ENCODE measurements around the gene PUSL1.

PUSL1 gene

GRCh38 chr1:1328254-1328653, 19.9 kb downstream of the PUSL1 start:
- TF ChIP-seq TAF1 (IDR thresholded peaks at IDR 0.05; ENCODE audit: borderline replicate concordance, insufficient read depth, low read length) (no peak), REST (IDR thresholded peaks at IDR 0.05; ENCODE audit: insufficient read depth in 1 of 2, low read depth in 2 of 2, low read length in 2 of 2) (no peak), FOXP2 (optimal IDR thresholded peaks at IDR 0.05; ENCODE audit: borderline replicate concordance, extremely low read depth, extremely low read length, insufficient read depth) (no peak), SIN3A (IDR thresholded peaks at IDR 0.05; ENCODE audit: borderline replicate concordance, insufficient read depth, low read length) (no peak), POLR2AphosphoS5 (IDR thresholded peaks at IDR 0.05; ENCODE audit: low read depth, low read length) (no peak)

- TF ChIP-seq FOXP2 (optimal IDR thresholded peaks at IDR 0.05; ENCODE audit: borderline replicate concordance, extremely low read depth, extremely low read length, insufficient read depth), result peak; percentile 50
- TF ChIP-seq REST (IDR thresholded peaks at IDR 0.05; ENCODE audit: insufficient read depth in 1 of 2, low read depth in 2 of 2, low read length in 2 of 2), result no peak
Measured at GRCh38 chr1:1329304-1330210, 21.2 kb downstream of the PUSL1 start.

- TF ChIP-seq POLR2AphosphoS5 (IDR thresholded peaks at IDR 0.05; ENCODE audit: low read depth, low read length) (no peak), SIN3A (IDR thresholded peaks at IDR 0.05; ENCODE audit: borderline replicate concordance, insufficient read depth, low read length) (no peak), FOXP2 (optimal IDR thresholded peaks at IDR 0.05; ENCODE audit: borderline replicate concordance, extremely low read depth, extremely low read length, insufficient read depth) (no peak), REST (IDR thresholded peaks at IDR 0.05; ENCODE audit: insufficient read depth in 1 of 2, low read depth in 2 of 2, low read length in 2 of 2) (no peak), TAF1 (IDR thresholded peaks at IDR 0.05; ENCODE audit: borderline replicate concordance, insufficient read depth, low read length) (no peak)
Measured at GRCh38 chr1:1330366-1331067, 22.1 kb downstream of the PUSL1 start.

GRCh38 chr1:1331068-1331965, 22.9 kb downstream of the PUSL1 start, which contains the start of gene TAS1R3:
TAS1R3 (plus strand) TSS chr1:1331280; CDS start chr1:1331346, 66 bp downstream.
- TF ChIP-seq POLR2AphosphoS5 (IDR thresholded peaks at IDR 0.05; ENCODE audit: low read depth, low read length), result no peak
- TF ChIP-seq FOXP2 (optimal IDR thresholded peaks at IDR 0.05; ENCODE audit: borderline replicate concordance, extremely low read depth, extremely low read length, insufficient read depth), result no peak
- TF ChIP-seq REST (IDR thresholded peaks at IDR 0.05; ENCODE audit: insufficient read depth in 1 of 2, low read depth in 2 of 2, low read length in 2 of 2), result no peak
- no peak for TF ChIP-seq TAF1 (IDR thresholded peaks at IDR 0.05; ENCODE audit: borderline replicate concordance, insufficient read depth, low read length)
